HG03575 (cell line): ENCODE results near the gene TOR4A.

Source experiments
- ATAC-seq: cut with Tn5 transposase; IDR thresholded peaks from one replicate; pipeline ENCODE4 v1.9.1; 2021; ENCODE audit not compliant: unreplicated experiment, insufficient number of reproducible peaks, low FRiP score; ENCODE audit errors: extremely low read depth

TOR4A gene

GRCh38 chr9:137279741-137280473, 2.4 kb downstream of the TOR4A start:
- ATAC-seq, result no peak

GRCh38 chr9:137280474-137281344, 3.2 kb downstream of the TOR4A start:
- ATAC-seq, result no peak

DNA sequence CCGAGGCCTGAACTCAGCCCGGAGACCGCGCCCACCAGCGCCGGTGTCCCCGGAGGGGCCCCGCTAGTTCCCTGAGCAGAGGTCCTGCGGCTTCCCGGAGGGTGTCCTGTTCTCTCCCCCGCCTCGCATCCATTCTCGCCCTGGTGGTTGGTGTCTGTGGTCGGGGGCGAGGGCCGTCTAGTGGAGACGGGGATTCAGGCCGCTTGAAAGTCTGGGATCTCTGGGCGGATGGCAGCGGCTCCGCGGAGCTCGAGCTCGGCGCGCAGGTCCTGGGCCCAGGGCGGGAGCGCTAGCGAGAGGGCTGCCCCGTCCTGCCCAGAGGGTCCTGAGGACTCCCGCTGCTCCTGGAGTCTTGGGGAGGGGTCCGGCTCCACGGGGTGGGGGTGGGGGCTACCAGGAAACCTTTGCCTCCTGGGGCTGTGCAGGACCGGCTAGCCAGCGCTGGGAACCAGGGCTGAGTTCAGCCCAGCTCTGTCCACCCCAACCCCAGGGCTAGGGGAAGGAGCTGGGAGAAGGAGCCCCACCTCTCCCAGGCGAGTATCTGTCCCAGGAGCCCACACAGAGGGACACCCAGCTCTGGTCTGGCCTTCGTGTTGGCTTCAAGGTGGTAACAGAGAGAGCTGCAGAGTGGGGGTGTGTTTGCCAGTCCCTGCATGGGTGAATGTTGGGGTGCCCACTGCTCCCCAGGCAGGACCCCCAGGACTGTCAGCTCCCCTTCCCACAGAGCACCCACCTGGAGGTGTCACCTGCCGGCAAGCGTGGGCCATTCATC, 4.0 kb downstream of the TOR4A start:
- no peak for ATAC-seq

- no peak for ATAC-seq
Observed at GRCh38 chr9:137286975-137287383, 9.5 kb downstream of the TOR4A start.

DNA sequence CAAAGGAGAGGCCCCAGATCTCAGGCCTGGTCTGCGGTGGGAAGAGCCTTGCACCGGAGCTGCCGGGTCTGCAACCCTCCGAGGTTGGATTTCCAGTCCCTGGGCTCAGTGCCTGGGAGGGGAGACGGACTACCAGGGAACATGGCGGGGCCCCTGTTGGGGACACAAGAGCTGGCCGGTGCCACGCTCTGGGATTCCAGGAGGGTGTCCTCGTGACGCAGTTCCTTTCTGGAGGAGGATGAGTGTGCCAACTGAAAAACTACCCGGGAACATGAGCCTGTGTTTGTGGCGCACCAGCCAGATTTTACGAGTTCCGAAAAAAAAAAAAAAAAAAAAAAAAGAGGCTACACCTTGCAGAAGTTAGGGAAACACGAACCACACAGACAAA, 15.6 kb downstream of the TOR4A start:
- no peak for ATAC-seq

- no peak for ATAC-seq
Observed at GRCh38 chr9:137293482-137294090, 16.1 kb downstream of the TOR4A start.

- no peak for ATAC-seq
Observed at GRCh38 chr9:137294091-137294680, 16.7 kb downstream of the TOR4A start.

DNA sequence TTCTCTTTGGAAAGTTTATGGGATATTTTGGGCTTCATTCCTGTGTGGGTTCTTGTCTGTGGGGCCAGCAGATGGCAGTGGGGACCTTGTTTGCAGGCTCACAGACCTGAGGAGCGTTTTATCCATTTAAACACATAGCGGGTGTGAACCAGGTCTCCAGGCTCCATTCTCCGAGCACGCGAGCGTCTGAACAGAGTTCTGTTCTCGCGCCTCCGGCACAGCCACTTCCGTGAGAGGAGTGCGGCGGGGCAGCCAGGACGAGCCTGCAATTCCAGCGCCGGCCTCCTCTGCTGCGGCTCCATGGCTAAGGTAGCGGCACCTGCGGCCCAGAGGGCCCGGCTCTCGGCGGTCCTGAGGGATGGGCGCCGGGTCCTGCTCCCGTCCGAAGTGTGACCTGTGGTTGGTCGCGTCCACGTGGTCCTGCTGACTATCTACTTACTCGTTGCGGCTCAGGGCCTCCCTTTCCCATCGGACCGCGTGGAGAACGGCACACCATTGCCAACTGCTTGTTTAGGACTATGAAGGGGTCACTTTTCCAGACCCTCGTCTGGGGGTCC, 17.2 kb downstream of the TOR4A start:
- no peak for ATAC-seq

DNA sequence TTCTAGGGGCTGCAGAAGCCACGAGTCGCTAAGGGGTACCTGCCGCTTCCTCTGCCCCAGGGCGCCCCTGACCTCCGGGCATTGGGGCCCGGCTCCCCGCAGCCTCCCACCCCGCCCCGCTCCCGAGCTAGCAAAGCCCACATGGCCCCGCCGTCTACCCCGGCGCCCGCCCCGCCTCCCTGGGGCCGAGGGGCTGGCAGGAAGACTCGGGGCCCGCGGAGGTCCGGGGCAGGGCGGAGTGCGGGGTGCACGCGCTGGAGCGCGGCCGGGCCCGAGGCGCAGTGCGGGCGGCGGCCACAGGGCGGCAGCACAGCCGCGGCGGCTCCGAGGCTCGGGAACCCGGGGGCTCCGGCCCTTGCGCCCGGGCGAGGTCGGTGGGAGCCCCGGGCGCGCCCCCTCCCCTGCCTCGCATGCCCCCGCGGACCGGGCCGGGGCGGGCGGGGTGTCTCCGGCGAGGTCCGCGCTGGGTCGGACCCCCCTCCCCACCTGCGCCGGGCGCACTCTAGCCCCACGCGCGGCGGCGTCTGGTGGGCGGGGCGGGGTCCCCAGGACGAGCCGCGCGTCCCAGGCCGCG, 17.8 kb downstream of the TOR4A start:
- ATAC-seq, result no peak

- no peak for ATAC-seq
Observed at GRCh38 chr9:137295849-137296669, 18.5 kb downstream of the TOR4A start.

GRCh38 chr9:137296670-137297664, 19.4 kb downstream of the TOR4A start:
- ATAC-seq, result no peak

DNA sequence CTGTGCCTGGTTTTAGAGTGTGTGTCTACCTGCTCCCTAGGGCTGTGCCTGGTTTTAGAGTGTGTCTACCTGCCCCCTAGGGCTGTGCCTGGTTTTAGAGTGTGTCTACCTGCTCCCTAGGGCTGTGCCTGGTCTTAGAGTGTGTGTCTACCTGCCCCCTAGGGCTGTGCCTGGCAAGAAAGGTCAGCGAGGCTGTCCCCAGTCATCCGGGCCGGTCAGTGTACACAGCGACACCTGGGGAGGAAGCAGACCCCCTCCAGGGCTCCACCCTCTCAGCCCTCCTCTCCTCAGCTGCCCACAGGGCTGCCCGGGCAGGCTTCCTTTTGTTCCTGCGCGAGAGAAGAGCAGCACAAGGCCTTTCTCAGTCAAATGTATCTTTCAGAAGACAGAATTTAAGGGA, 20.4 kb downstream of the TOR4A start:
- no peak for ATAC-seq

DNA sequence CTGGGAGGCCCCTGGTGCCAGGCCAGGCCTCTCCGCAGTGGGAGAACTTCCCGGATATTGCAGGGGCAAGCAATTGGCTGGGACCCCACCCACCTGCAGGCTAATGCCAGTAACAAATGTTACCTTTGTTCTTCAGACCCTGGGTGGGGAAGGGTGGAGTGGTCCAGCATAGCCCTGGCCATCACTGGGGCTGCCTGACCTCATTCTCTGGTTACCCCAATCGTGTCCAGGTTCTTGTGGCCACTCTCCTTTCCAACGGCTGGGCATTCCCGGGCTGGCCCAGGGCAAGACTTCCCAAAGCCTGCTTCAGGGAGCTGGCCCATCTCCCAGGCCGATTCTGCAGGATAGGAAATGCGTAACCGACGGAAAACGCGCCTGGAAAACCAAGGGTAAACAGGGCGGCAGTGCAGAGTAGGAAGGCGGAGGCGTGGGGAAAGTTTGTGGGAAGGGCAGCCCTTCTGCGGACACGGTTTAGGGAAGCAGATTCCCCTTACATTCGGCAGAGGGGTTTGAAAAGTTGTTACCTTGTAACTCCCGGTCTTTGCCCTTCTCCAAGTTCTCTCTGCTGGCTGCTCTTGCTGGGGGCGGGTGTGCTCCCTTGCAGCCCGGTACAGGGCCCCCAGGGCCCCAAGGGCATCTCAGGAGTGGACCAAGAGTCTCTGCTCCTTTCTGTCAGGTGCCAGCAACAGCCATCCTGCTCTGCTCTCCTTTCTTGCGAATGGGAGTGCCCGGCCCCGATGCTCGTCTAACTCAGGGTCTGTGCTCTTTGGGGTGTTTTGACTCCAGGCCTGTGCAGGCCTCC, 21.1 kb downstream of the TOR4A start:
- ATAC-seq, result no peak

DNA sequence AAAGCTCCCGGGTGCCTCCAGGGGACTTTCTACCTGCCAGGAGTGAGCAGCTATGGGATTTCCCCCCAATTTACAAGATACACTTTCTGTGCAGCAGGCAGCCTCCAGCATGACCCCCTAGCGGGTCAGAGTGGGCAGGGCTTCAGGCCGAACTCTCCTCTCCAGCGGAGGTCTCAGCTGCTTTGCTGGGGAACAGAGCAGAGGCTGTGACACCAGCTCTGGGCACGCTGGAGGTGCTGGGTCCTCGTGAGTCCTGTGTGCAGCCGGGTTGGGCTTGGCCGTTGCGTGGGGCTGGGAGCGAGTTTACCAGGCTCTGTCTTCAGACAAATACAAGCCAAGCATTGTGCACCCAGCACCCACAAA, 21.7 kb downstream of the TOR4A start:
- no peak for ATAC-seq

- no peak for ATAC-seq
Observed at GRCh38 chr9:137299938-137300337, 22.4 kb downstream of the TOR4A start.
